Ascending aorta (tissue), 2 donors: ENCODE data around the gene MTREX. TPM values are rescaled to one million over a fixed set of nuclear protein-coding genes. Genes with fewer than 3 reads are reported as not detected.

Experiments
- DNase-seq, 2 donors: peaks; one replicate each; pipeline ENCODE4 v3.0.0-alpha.2; 2019; ENCODE audit warnings: low spot score in 2 of 2
- H3K27ac ChIP-seq, 2 donors: fragments of 200-600 bp; sonication (generic); one replicate each; pipeline ENCODE4 v1.5.1; 2016 to 2017; ENCODE audit warnings: mild to moderate bottlenecking in 1 of 2
- H3K27me3 ChIP-seq: fragments of 200-600 bp; sonication (generic); one replicate; pipeline ENCODE4 v1.5.1; 2017
- H3K36me3 ChIP-seq, 2 donors: fragments of 200-600 bp; sonication (generic); one replicate each; pipeline ENCODE4 v1.5.1; 2016
- H3K4me1 ChIP-seq, 2 donors: fragments of 200-600 bp; sonication (generic); one replicate each; pipeline ENCODE4 v1.5.1; 2016 to 2017; ENCODE audit warnings: mild to moderate bottlenecking in 1 of 2
- H3K4me3 ChIP-seq, 2 donors: fragments of 200-600 bp; sonication (generic); one replicate each; pipeline ENCODE4 v1.5.1; 2016 to 2017; ENCODE audit warnings: mild to moderate bottlenecking in 1 of 2
- H3K9me3 ChIP-seq, 2 donors: fragments of 200-600 bp; sonication (generic); one replicate each; pipeline ENCODE4 v1.5.1; 2016
- intact Hi-C: fragments of 100-400 bp; cut with DNase I; formaldehyde crosslinking; loops from one replicate; pipeline ENCODE4 v1.15.1; 2023
- total RNA-seq: library from RNA; depleted of rRNA; stranded (reverse); fragments of >200 nt; gene quantifications from one replicate; pipeline ENCODE4 v1.1.0, GENCODE V29; 2016
- TF ChIP-seq, protein P1 (sequence below), 3 experiments: fragments of 200-600 bp in 2 of 3; fragments of 450-650 bp in 1 of 3; sonication (generic) in 2 of 3; IDR thresholded peaks; one replicate each; pipeline ENCODE4 v1.5.1; 2016 to 2019; ENCODE audit warnings: antibody characterized with exemption in 3 of 3, mild to moderate bottlenecking in 1 of 3, moderate library complexity in 1 of 3

Gene MTREX
- total RNA-seq, 1 donor from 2014 or later, result 17.1 TPM

DNA sequence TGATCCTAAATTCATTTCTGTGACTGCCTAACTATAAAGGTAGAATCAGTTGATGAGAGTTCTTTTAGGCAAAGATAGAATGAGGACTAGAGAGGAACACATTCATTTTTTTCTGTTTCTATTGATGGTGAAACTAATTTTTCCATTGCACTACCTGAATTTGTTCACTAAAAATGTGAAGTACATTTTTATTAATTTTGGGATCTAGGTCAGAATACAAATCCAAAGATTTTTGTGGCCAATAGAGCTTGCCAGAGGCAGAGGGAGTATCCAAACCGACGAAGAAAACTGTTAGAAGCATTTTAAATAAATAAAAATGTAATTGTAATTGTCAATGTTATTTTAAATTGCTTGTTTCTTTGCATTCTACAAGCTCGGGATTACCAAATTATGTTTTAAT lies 78.1 kb downstream of the MTREX start:
- Histone ChIP-seq H3K9me3 (peaks cover 13 to 16% of the 10 kb centered on the region in 2 donors), H3K4me1 (no peaks in the 10 kb centered on the region), H3K4me3 (no peak overlapping the region), H3K27me3 (no peaks in the 10 kb centered on the region), H3K36me3 (peaks cover 18 to 33% of the 10 kb centered on the region in 2 donors), H3K27ac (no peak overlapping the region)
- intact Hi-C loops, result loop anchor here (5.0 kb wide), 1 partner anchor 34 kb away; no protein-coding TSS in a partner anchor
- no peak for DNase-seq
- TF ChIP-seq, protein P1, sequence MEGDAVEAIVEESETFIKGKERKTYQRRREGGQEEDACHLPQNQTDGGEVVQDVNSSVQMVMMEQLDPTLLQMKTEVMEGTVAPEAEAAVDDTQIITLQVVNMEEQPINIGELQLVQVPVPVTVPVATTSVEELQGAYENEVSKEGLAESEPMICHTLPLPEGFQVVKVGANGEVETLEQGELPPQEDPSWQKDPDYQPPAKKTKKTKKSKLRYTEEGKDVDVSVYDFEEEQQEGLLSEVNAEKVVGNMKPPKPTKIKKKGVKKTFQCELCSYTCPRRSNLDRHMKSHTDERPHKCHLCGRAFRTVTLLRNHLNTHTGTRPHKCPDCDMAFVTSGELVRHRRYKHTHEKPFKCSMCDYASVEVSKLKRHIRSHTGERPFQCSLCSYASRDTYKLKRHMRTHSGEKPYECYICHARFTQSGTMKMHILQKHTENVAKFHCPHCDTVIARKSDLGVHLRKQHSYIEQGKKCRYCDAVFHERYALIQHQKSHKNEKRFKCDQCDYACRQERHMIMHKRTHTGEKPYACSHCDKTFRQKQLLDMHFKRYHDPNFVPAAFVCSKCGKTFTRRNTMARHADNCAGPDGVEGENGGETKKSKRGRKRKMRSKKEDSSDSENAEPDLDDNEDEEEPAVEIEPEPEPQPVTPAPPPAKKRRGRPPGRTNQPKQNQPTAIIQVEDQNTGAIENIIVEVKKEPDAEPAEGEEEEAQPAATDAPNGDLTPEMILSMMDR (IDR thresholded peaks at IDR 0.05), result no peak

DNA sequence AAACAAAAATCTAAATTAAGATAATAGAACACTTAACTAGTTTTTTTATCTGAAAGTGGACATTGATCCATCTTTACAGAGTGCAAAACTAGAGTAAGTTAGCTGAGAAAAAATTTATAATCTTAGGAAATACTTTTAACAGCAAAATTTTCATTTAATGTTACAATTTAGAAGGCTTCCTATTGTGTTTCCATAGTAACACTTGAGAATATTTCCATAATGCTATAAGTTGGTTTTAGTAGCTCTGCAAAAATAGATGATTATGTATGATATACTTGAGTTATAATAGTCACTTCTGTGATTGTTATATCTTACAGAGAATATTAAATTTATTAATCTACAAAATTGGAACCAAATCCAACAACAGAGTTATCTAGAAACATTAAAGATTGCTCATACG lies 78.6 kb downstream of the MTREX start:
- Histone ChIP-seq H3K36me3 (peaks cover 18 to 33% of the 10 kb centered on the region in 2 donors), H3K9me3 (peaks cover 13 to 16% of the 10 kb centered on the region in 2 donors), H3K27me3 (no peaks in the 10 kb centered on the region), H3K4me3 (no peak overlapping the region), H3K27ac (no peak overlapping the region), H3K4me1 (no peaks in the 10 kb centered on the region)
- intact Hi-C loops, result loop anchor here (5.0 kb wide), 1 partner anchor 34 kb away; no protein-coding TSS in a partner anchor
- TF ChIP-seq, protein P1 (IDR thresholded peaks at IDR 0.05), result no peak
- DNase-seq, result no peak

DNA sequence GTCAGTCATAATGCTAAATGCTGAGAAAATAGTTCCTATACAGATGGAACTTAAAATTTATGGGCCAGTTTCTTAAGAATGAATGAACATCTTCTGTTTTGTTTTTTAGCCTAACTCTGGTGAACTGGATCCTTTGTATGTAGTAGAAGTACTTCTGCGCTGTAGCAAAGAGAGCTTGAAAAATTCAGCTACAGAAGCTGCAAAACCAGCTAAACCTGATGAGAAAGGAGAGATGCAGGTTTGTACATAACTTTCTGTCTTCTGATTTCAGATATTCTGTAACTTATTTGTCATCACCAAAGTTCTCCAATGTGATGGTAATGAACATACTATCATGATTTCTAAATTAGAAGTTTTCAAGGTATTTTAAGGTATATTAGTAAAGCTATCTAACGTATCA lies 80.1 kb downstream of the MTREX start:
- Histone ChIP-seq H3K4me3 (no peak overlapping the region), H3K36me3 (peaks cover 16 to 33% of the 10 kb centered on the region in 2 donors), H3K27ac (no peak overlapping the region), H3K4me1 (no peaks in the 10 kb centered on the region), H3K9me3 (peaks cover 8 to 15% of the 10 kb centered on the region in 2 donors), H3K27me3 (no peaks in the 10 kb centered on the region)
- intact Hi-C loops, result loop anchor here (5.0 kb wide), 1 partner anchor 36 kb away; no protein-coding TSS in a partner anchor
- TF ChIP-seq, protein P1 (IDR thresholded peaks at IDR 0.05), result no peak
- DNase-seq, result no peak

GRCh38 chr5:55391707-55392106 lies 83.9 kb downstream of the MTREX start:
- intact Hi-C loops, result no loop called here
- Histone ChIP-seq H3K4me1 (no peaks in the 10 kb centered on the region), H3K27ac (no peak overlapping the region), H3K36me3 (peaks cover 13 to 24% of the 10 kb centered on the region in 2 donors), H3K4me3 (no peak overlapping the region), H3K9me3 (peaks cover 0 to 4% of the 10 kb centered on the region in 2 donors), H3K27me3 (no peaks in the 10 kb centered on the region)
- no peak for DNase-seq
- TF ChIP-seq, protein P1 (IDR thresholded peaks at IDR 0.05), result no peak

- Histone ChIP-seq H3K9me3 (peaks cover 0 to 4% of the 10 kb centered on the region in 2 donors), H3K4me3 (no peak overlapping the region), H3K27me3 (no peaks in the 10 kb centered on the region), H3K36me3 (peaks cover 13 to 24% of the 10 kb centered on the region in 2 donors), H3K4me1 (no peaks in the 10 kb centered on the region), H3K27ac (no peak overlapping the region)
- no peak for DNase-seq
- TF ChIP-seq, protein P1 (IDR thresholded peaks at IDR 0.05), result no peak
- intact Hi-C loops, result no loop called here
These were observed 84.9 kb downstream of the MTREX start for GRCh38 chr5:55392669-55393068.
